ENCODE measurements around the gene ARCN1. TPM values are rescaled to one million over a fixed set of nuclear protein-coding genes. Genes with fewer than 3 reads are reported as not detected.
"Not testable (repeated sequence)": the region's sequence is repeated elsewhere in the genome, so short reads cannot be mapped to it uniquely, and the experiment has no call there.

ARCN1 gene
- total RNA-seq, 2 donors from 2014 or later: 134 to 180 TPM

DNA sequence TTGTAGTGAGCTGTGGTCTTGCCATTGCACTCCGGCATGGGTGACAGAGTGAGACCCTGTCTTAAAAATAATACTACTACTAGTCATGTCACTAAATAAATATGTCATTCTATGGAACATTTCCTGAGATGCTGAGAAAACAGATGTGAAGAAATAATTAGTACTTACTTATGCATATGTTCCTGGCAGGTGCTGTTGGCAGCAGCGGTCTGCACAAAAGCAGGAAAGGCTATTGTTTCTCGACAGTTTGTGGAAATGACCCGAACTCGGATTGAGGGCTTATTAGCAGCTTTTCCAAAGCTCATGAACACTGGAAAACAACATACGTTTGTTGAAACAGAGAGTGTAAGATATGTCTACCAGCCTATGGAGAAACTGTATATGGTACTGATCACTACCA is 8.8 kb downstream of the ARCN1 start:
- ATAC-seq: no peak
- Mint-ChIP-seq H3K36me3 (peaks cover 11 to 14% of the 10 kb centered on the region in 2 donors), H3K9me3 (no peaks in the 10 kb centered on the region), H3K27ac (no peak overlapping the region)
- DNase-seq (ENCODE audit: low spot score in 2 of 2): no peak

- no peaks in the 10 kb centered on the region for H3K9me3 Mint-ChIP-seq
These were observed 15.7 kb downstream of the ARCN1 start for GRCh38 chr11:118587952-118588351.

GRCh38 chr11:118592616-118593367 is 20.6 kb downstream of the ARCN1 start:
- no peak for ATAC-seq
- Mint-ChIP-seq H3K27ac (no peak overlapping the region), H3K36me3 (peaks cover 13 to 17% of the 10 kb centered on the region in 2 donors)

More at GRCh38 chr11:118587952-118588351, 15.7 kb downstream of the ARCN1 start:
- DNase-seq (ENCODE audit: low spot score in 2 of 2) (no peak), ATAC-seq (no peak)
- H3K36me3 Mint-ChIP-seq: peaks cover 9 to 21% of the 10 kb centered on the region in 2 donors
- H3K27ac Mint-ChIP-seq: peak overlapping the region in 1 of 2 donors; percentile 63

DNA sequence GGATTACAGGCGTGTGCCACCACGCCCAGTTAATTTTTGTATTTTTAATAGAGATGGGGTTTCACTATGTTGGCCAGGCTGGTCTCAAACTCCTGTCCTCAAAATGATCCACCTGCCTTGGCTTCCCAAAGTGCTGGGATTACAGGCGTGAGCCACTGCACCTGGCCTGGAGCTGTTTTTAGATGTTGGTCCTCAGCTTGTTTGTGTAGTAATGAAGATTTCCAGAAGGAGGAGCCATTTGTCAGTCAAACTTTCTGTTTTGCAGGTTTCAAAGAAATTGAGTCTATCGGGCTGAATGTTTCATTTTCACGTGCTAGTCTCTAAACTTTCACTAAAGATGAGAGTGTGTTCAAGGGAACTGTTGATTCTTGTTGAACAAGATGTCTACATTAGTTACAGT is 22.8 kb downstream of the ARCN1 start:
- H3K36me3 Mint-ChIP-seq: peaks cover 18 to 25% of the 10 kb centered on the region in 2 donors
- H3K9me3 Mint-ChIP-seq: not testable (repeated sequence)
- ATAC-seq (peak; percentile 47 to 63), DNase-seq (ENCODE audit: low spot score in 2 of 2) (peak in 1 of 2 donors; percentile 38)
- peak overlapping the region in 1 of 2 donors; percentile 75 for H3K27ac Mint-ChIP-seq

More at GRCh38 chr11:118592616-118593367, 20.6 kb downstream of the ARCN1 start:
- DNase-seq (ENCODE audit: low spot score in 2 of 2): no peak
- H3K9me3 Mint-ChIP-seq: no peaks in the 10 kb centered on the region

DNA sequence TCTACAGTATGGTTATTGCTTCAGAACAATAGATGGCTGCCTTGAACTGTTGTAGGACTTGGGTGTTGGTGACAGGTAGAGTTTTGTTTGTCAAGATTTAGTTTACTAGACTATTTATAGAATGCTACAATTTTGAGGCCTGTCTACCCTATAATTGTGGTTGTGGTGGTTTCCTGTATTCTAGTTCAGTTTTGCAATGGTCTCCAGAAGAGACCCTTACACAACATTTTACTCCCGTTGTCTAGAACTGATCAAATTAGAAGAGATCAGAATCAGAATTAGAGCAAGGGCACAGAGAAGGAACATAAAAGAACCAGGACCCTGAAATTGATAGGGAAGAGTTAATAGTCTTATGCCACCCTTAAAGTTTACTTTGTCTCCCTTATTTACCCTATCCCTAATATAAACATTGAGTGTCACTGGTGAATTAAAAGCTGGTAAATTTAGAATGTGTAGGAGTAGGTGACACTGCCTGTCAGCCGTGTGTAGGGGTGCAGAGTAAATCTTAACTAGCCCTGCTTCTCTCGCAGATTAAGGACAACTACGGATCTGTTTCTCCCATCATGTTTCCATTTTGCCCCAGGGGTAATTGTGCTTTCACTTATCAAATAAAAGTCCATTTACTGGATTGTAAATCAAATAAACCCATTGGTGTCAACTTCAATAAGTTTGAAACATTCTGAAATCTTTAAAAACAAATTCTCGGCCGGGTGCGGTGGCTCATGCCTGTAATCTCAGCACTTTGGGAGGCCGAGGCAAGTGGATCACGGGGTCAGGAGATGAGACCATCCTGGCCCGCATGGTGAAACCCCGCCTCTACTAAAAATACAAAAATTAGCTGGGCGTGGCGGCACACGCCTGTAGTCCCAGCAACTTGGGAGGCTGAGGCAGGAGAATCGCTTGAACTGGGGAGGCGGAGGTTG is 24.3 kb downstream of the ARCN1 start:
- no peaks in the 10 kb centered on the region for H3K9me3 Mint-ChIP-seq
- H3K27ac Mint-ChIP-seq: peak overlapping the region in 1 of 2 donors; percentile 69
- H3K36me3 Mint-ChIP-seq: peaks cover 18 to 25% of the 10 kb centered on the region in 2 donors
- no peak for ATAC-seq
- no peak for DNase-seq (ENCODE audit: low spot score in 2 of 2)

DNA sequence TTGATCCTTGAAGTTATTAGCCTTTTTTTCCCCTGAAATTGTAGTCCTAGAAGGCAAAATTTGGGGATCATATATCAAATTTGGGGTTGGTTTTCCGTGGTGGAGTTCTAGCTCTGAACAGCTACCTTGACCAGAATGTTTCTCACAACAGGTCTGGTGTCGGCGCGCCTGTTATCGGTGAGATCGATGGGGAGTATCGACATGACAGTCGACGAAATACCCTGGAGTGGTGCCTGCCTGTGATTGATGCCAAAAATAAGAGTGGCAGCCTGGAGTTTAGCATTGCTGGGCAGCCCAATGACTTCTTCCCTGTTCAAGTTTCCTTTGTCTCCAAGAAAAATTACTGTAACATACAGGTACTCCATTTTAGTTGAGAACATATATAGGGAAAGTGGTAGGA is 25.3 kb downstream of the ARCN1 start:
- peaks cover 23 to 25% of the 10 kb centered on the region in 2 donors for H3K36me3 Mint-ChIP-seq
- no peaks in the 10 kb centered on the region for H3K9me3 Mint-ChIP-seq
- no peak for ATAC-seq
- DNase-seq (ENCODE audit: low spot score in 2 of 2): no peak
- H3K27ac Mint-ChIP-seq: no peak overlapping the region

- ATAC-seq: no peak
These were observed 30.1 kb downstream of the ARCN1 start for GRCh38 chr11:118602331-118602730.

DNA sequence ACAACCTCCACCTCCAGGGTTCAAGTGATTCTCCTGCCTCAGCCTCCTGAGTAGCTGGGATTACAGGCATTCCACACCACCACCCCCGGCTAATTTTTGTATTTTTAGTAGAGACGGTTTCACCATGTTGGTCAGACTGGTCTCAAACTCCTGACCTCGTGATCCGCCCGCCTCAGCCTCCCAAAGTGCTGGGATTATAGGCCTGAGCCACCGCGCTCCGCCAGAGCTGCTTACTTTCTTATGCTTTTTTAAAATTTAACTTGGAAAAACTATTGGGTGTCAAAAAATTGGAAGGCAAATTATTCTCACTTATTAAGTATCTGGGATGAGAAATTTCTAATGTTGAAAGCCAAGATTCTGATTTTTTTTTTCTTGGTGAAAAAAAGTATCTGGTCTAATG is 31.5 kb downstream of the ARCN1 start:
- not testable (repeated sequence) for H3K36me3 Mint-ChIP-seq; DNase-seq (ENCODE audit: low spot score in 2 of 2); H3K27ac Mint-ChIP-seq; ATAC-seq; H3K9me3 Mint-ChIP-seq

More at GRCh38 chr11:118602331-118602730, 30.1 kb downstream of the ARCN1 start:
- Mint-ChIP-seq H3K36me3 (peaks cover 9 to 10% of the 10 kb centered on the region in 2 donors), H3K27ac (peak overlapping the region in 1 of 2 donors; percentile 1), H3K9me3 (no peaks in the 10 kb centered on the region)
- no peak for DNase-seq (ENCODE audit: low spot score in 2 of 2)

DNA sequence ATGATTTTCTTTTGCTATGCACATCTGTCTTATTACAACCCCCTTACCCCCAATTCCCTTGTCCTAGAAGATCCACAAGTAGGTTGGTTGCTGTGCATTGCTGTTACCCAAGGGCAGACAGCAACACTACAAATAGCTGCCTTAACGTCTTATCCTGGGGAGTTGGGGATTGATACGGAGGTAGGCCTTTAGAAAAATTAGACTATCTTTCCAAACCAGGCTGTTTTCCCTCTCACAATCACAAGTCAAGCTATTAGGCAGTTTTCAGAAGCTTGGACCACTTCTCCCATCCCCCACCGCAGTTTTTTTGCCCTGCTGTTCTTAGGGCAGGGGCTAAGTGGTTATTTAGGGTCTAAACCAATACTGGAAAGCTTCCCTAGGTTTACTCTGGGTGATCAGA is 32.4 kb downstream of the ARCN1 start:
- ATAC-seq: no peak
- no peaks in the 10 kb centered on the region for H3K9me3 Mint-ChIP-seq

DNA sequence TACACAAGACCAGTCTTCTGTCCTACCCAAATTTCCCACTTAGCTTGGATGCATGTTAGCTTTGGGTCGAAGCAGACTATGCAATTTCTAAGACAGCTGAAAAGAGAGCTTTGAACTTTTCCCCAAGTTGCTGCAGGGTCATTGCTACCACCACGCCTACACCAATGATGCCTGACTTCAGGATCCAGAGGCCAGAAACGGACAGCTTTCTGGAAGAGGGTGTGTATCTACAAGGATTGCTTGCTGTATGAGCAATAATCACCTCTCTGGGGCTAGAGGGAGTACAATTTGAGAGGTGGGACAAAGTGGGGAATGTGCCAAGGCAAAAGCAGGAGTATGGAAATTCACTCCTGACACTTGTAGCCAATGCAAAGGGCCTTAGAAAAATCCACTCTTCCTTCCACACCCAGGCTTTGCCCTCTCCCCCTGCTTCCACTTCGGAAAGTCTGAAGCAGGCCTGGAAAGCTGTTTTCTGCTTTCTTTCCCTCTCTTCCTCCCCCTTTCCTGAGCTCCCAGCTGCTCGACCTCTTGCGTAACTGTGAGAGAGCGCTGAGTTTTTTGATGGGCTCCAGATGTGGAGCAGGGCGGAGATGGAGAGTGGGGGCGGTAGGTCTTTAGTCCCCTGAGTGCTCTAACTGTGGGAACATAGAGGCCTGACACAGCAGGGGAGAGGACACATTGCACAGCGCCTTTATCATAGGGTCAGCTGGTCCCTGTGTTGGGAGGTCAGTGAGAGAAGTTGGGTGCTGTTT is 33.1 kb downstream of the ARCN1 start:
- no peak overlapping the region for H3K27ac Mint-ChIP-seq
- no peaks in the 10 kb centered on the region for H3K9me3 Mint-ChIP-seq
- no peak for DNase-seq (ENCODE audit: low spot score in 2 of 2)
- H3K36me3 Mint-ChIP-seq: peaks cover 0 to 4% of the 10 kb centered on the region in 2 donors
- no peak for ATAC-seq

More for the DNA sequence above, 32.4 kb downstream of the ARCN1 start:
- H3K36me3 Mint-ChIP-seq: peaks cover 4 to 9% of the 10 kb centered on the region in 2 donors
- no peak for DNase-seq (ENCODE audit: low spot score in 2 of 2)
- H3K27ac Mint-ChIP-seq: no peak overlapping the region

DNA sequence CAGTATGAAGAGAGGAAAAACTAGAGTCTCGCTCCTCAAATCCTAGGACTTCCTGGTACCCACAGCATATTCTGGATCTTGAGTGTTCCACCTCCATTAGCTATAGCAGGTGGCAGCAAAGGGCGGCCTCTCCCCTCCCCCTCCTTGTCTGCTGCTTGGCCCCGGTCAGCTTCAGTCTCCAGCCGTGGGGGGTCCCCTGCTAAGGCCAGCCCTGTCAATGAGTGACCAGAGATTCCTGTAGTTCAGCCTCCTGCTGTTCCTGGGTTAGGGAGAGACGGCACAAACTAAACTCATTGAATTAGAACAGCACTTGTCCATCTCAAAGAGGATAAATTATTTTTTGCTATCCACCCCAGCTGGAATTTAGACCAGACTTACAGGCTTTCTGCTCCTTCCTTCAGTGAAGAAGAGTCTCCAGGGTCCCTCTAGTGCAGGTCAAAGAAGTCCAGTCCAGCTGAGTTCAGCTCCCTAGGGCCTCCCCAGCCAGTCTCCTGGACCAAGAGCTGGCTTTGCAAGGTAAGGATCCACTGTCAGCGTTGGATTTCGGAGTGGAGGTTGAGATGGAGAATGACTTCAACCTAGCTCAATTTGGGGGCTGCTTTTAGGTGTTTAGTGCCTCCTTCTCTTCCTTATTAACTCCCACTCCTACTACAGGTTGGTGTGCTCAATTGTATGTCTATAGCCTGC is 34.1 kb downstream of the ARCN1 start:
- no peak overlapping the region for H3K27ac Mint-ChIP-seq
- H3K36me3 Mint-ChIP-seq: peaks cover 0 to 4% of the 10 kb centered on the region in 2 donors
- no peaks in the 10 kb centered on the region for H3K9me3 Mint-ChIP-seq
- ATAC-seq (no peak), DNase-seq (ENCODE audit: low spot score in 2 of 2) (no peak)

DNA sequence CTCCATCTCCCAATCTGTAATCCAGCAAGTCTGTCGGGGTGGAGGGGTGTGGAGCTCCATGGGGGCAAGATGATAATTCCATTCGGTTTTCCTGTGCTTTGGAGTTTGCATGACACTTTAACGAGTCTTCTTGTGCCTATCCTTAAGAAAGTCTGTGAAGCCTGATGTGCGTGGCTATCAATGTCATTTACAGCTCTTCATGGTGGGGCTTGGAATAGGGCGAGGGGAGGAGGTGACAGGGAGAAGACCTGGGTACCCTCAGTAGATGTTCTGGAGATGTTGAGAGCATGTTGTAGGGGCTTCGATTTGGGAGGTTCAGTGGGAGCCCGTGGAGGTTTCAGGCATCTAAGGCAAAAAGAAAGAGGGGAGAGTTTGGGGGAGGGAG is 34.6 kb downstream of the ARCN1 start:
- DNase-seq (ENCODE audit: low spot score in 2 of 2) (no peak), ATAC-seq (no peak)
- Mint-ChIP-seq H3K9me3 (no peaks in the 10 kb centered on the region), H3K36me3 (peaks cover 0 to 4% of the 10 kb centered on the region in 2 donors), H3K27ac (no peak overlapping the region)

DNA sequence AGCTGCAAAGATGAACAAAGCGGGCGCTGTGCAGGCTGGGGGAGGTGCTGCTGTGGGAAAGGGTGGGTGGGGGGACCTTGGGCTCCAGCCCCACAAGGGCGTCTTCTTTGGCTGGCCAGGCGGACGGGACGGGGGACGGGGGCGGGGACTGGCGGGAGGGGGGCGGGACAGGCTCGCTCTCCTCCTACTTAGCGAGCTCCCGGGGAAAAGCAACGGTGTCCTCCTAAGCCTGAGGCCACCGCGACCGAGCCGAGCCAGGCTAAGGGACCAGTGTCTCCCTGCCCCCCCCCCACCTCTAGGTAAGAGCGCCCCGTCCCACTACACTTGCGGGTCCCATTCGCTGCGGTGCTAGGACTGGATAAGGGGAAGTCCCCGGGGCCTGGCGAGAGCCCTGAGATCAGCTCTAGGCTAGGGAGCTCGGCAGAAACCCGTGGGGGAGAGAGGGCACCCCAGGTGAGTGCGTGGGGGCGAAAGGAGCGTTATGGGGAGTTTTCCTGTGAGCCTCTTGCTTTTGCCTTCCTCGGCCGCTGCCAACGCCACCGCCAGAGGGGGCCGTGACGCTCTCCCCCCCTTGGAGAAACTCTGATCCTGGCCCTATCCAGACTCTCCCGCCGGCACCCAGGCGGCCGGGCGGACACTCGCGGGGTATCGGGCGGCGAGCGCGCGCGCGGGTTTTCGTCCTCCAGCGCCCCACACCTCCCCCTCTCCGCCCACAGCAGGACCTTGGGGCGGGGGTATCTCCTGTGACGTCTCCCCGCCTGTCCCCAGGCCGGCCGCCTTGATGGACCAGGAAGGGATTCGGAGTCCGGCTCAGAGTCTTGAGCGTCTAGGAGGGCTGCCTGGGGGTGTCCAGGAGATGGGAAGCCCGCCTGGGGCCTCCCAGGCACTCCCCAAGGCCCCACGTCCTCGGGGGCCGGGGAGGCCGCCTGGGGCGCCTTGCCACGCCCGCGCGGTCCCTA is 35.5 kb downstream of the ARCN1 start, which contains the start of gene PHLDB1:
TSS of gene PHLDB1 (plus strand) at position 215 of the 959 bp plus-strand sequence. CDS start 6,222 bp downstream, outside the sequence.
- peak within 1 kb of the TSS in 1 of 2 donors; percentile 4 for H3K27ac Mint-ChIP-seq
- H3K36me3 Mint-ChIP-seq: no peaks in the 10 kb centered on the region
- DNase-seq (ENCODE audit: low spot score in 2 of 2) (peak in 1 of 2 donors; percentile 30), ATAC-seq (peak; percentile 3 to 13)
- no peaks in the 10 kb centered on the region for H3K9me3 Mint-ChIP-seq

DNA sequence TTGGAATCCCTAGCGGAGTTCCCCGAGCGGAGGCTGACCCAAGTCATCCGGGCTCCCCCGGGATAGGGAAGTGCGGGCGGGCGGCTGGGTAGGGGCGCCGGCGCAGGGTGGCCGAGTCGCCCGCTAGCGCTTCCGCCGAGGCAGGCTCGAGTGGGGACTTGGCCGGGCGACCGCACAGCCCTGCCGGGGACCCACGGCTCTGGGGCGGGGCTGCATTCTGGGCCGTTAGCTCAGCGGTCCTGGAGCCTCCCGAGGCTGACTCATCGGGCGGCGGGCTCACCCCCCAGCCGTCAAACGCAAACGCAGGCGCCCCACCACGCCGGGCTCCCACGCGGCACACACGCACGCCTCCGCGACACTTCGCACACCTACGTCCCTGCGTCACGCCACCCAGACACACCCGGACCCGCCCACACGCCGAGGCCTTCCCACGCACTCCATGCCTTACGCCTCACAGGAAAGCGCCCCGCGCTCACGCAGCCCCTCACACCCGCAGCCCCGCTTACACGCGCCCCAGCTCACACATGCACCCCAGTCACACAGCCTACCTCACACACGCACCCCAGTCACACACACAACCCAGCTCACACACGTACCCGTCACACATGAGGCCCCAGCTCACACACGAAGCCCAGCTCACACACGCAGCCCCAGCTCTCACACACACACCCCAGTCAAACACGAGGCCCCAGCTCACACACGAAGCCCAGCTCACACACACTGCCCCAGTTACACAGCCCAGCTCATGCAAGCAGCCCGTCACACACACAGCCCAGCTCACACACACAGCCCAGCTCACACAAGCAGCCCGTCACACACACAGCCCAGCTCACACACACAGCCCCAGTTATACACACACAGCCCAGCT is 36.4 kb downstream of the ARCN1 start:
- Mint-ChIP-seq H3K27ac (peak overlapping the region in 1 of 2 donors; percentile 4), H3K36me3 (no peaks in the 10 kb centered on the region), H3K9me3 (no peaks in the 10 kb centered on the region)
- ATAC-seq (peak; percentile 64 to 68), DNase-seq (ENCODE audit: low spot score in 2 of 2) (peak; percentile 58 to 77)

All from activated naive CD4-positive, alpha-beta T cell treated with anti-CD3 and anti-CD28 coated beads, Interleukin-2, amount 50 U/mL, for 72 hours (primary cell).